ENCODE measurements around the gene TCEA2. TPM values are rescaled to one million over a fixed set of nuclear protein-coding genes. Genes with fewer than 3 reads are reported as not detected.

Gene TCEA2
- total and polyA plus RNA-seq, 2 of the 13 experiments (the other 11 are each of a cell fraction or from before 2014, with no cell fraction given): 28.1 to 33.7 TPM

DNA sequence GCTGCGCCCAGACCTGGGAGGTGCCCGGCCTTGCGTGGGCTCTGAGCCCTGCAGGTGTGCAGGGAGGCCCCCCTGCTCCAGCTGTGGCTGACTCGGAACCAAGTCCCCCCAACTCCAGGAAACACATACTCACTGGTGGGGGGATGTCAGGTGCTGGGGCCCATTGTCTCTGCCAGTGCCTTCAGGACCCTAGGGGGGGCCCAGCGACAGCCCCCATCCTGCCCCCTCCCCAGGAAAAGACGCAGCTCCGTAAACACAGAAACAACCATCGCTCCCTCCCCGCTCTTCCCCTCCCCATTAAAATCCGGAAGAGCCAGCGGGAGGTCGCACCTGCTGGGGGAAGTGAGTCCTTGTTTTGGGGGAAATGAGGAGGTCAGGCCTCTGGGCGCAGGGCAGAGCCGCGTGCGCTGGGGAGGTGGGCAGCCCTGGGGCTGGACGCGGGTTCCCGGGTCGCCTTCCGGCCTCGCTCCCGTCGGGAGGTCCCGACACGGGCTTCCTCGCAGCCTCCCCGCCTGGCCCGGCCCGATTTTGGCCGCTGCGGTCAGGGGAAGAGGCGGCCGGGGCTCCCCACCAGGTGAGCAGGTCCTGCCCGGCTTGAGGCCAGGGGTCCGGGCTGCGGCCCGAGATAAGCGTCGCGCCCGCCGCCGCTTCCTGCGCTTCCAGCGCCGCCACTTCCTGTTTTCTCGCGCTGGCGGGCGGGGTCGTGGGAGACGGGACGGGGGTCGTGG, 20.8 kb upstream of the TCEA2 start (continued):
- TF ChIP-seq, protein P1, sequence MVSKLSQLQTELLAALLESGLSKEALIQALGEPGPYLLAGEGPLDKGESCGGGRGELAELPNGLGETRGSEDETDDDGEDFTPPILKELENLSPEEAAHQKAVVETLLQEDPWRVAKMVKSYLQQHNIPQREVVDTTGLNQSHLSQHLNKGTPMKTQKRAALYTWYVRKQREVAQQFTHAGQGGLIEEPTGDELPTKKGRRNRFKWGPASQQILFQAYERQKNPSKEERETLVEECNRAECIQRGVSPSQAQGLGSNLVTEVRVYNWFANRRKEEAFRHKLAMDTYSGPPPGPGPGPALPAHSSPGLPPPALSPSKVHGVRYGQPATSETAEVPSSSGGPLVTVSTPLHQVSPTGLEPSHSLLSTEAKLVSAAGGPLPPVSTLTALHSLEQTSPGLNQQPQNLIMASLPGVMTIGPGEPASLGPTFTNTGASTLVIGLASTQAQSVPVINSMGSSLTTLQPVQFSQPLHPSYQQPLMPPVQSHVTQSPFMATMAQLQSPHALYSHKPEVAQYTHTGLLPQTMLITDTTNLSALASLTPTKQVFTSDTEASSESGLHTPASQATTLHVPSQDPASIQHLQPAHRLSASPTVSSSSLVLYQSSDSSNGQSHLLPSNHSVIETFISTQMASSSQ (IDR thresholded peaks at IDR 0.05; ENCODE audit: low read depth): no peak
- TF ChIP-seq, protein P1 (CRISPR knock-in tag; IDR thresholded peaks at IDR 0.05; ENCODE audit: borderline replicate concordance): no peak; the same call in 1 of the 2 replicates
- TF ChIP-seq EZH2 (conservative IDR thresholded peaks at IDR 0.05; ENCODE audit: low read depth, low read length) (no peak), ZNF264 (CRISPR knock-in tag; IDR thresholded peaks at IDR 0.05) (no peak), HNF4G (IDR thresholded peaks at IDR 0.05; ENCODE audit: borderline replicate concordance, low read depth, low read length) (no peak), HNF4G (CRISPR knock-in tag; IDR thresholded peaks at IDR 0.05; ENCODE audit: borderline replicate concordance, low read depth) (peak; percentile 56), NFATC3 (CRISPR knock-in tag; IDR thresholded peaks at IDR 0.05) (no peak), RELA (CRISPR knock-in tag; IDR thresholded peaks at IDR 0.05) (no peak), SP5 (CRISPR knock-in tag; IDR thresholded peaks at IDR 0.05; ENCODE audit: borderline replicate concordance, low read depth) (peak; percentile 6), ZNF724P (CRISPR knock-in tag; IDR thresholded peaks at IDR 0.05; ENCODE audit: borderline replicate concordance) (no peak), RXRA (CRISPR knock-in tag; IDR thresholded peaks at IDR 0.05) (peak; percentile 52; the same call in 1 of the 2 replicates)
- TF ChIP-seq, protein P2, sequence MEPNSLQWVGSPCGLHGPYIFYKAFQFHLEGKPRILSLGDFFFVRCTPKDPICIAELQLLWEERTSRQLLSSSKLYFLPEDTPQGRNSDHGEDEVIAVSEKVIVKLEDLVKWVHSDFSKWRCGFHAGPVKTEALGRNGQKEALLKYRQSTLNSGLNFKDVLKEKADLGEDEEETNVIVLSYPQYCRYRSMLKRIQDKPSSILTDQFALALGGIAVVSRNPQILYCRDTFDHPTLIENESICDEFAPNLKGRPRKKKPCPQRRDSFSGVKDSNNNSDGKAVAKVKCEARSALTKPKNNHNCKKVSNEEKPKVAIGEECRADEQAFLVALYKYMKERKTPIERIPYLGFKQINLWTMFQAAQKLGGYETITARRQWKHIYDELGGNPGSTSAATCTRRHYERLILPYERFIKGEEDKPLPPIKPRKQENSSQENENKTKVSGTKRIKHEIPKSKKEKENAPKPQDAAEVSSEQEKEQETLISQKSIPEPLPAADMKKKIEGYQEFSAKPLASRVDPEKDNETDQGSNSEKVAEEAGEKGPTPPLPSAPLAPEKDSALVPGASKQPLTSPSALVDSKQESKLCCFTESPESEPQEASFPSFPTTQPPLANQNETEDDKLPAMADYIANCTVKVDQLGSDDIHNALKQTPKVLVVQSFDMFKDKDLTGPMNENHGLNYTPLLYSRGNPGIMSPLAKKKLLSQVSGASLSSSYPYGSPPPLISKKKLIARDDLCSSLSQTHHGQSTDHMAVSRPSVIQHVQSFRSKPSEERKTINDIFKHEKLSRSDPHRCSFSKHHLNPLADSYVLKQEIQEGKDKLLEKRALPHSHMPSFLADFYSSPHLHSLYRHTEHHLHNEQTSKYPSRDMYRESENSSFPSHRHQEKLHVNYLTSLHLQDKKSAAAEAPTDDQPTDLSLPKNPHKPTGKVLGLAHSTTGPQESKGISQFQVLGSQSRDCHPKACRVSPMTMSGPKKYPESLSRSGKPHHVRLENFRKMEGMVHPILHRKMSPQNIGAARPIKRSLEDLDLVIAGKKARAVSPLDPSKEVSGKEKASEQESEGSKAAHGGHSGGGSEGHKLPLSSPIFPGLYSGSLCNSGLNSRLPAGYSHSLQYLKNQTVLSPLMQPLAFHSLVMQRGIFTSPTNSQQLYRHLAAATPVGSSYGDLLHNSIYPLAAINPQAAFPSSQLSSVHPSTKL (CRISPR knock-in tag; IDR thresholded peaks at IDR 0.05): peak; percentile 17; the same call in 1 of the 2 replicates
- TF ChIP-seq, protein P3, sequence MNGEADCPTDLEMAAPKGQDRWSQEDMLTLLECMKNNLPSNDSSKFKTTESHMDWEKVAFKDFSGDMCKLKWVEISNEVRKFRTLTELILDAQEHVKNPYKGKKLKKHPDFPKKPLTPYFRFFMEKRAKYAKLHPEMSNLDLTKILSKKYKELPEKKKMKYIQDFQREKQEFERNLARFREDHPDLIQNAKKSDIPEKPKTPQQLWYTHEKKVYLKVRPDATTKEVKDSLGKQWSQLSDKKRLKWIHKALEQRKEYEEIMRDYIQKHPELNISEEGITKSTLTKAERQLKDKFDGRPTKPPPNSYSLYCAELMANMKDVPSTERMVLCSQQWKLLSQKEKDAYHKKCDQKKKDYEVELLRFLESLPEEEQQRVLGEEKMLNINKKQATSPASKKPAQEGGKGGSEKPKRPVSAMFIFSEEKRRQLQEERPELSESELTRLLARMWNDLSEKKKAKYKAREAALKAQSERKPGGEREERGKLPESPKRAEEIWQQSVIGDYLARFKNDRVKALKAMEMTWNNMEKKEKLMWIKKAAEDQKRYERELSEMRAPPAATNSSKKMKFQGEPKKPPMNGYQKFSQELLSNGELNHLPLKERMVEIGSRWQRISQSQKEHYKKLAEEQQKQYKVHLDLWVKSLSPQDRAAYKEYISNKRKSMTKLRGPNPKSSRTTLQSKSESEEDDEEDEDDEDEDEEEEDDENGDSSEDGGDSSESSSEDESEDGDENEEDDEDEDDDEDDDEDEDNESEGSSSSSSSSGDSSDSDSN (CRISPR knock-in tag; IDR thresholded peaks at IDR 0.05): peak; percentile 94
- TF ChIP-seq, protein P4, sequence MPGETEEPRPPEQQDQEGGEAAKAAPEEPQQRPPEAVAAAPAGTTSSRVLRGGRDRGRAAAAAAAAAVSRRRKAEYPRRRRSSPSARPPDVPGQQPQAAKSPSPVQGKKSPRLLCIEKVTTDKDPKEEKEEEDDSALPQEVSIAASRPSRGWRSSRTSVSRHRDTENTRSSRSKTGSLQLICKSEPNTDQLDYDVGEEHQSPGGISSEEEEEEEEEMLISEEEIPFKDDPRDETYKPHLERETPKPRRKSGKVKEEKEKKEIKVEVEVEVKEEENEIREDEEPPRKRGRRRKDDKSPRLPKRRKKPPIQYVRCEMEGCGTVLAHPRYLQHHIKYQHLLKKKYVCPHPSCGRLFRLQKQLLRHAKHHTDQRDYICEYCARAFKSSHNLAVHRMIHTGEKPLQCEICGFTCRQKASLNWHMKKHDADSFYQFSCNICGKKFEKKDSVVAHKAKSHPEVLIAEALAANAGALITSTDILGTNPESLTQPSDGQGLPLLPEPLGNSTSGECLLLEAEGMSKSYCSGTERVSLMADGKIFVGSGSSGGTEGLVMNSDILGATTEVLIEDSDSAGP (CRISPR knock-in tag; IDR thresholded peaks at IDR 0.05; ENCODE audit: borderline replicate concordance): peak; percentile 49; the same call in 1 of the 2 replicates
- TF ChIP-seq, protein P5, sequence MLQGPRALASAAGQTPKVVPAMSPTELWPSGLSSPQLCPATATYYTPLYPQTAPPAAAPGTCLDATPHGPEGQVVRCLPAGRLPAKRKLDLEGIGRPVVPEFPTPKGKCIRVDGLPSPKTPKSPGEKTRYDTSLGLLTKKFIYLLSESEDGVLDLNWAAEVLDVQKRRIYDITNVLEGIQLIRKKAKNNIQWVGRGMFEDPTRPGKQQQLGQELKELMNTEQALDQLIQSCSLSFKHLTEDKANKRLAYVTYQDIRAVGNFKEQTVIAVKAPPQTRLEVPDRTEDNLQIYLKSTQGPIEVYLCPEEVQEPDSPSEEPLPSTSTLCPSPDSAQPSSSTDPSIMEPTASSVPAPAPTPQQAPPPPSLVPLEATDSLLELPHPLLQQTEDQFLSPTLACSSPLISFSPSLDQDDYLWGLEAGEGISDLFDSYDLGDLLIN (CRISPR knock-in tag; IDR thresholded peaks at IDR 0.05; ENCODE audit: borderline replicate concordance): no peak
